B cell (primary cell): ENCODE measurements around the gene ARHGEF19. TPM values are rescaled to one million over a fixed set of nuclear protein-coding genes. Genes with fewer than 3 reads are reported as not detected.

Source experiments
- ATAC-seq: fragments of 200-7000 bp; cut with Tn5 transposase; one replicate; pipeline ENCODE4 v1.10.0; 2021; ENCODE audit warnings: low read depth, mild to moderate bottlenecking, moderate number of reproducible peaks, moderate library complexity
- CTCF ChIA-PET: fragments of 350-600 bp; sonication (Branson Sonifier 250); formaldehyde crosslinking; loops from one replicate; lab custom pipeline; 2021; ENCODE audit warnings: antibody characterized with exemption, inconsistent platforms; lab: Charles Lee
- POLR2A ChIA-PET: fragments of 350-600 bp; sonication (Branson Sonifier 250); formaldehyde crosslinking; loops from one replicate; lab custom pipeline; 2021; ENCODE audit warnings: antibody characterized with exemption; lab: Charles Lee
- DNase-seq: peaks from one replicate; pipeline ENCODE4 v3.0.0; 2013
- H2AFZ ChIP-seq: 2 replicates; pipeline ENCODE4 v1.6.1; 2012; ENCODE audit warnings: mild to moderate bottlenecking, low read depth, low read length; ENCODE audit not compliant: insufficient read depth, poor library complexity, severe bottlenecking
- H3K27ac ChIP-seq, 2 donors: 1 replicate in 1 of 2; 2 replicates in 1 of 2; pipeline ENCODE4 v1.5.1; 2012 to 2013; ENCODE audit warnings: low read length in 2 of 2, mild to moderate bottlenecking in 2 of 2, moderate library complexity in 1 of 2
- H3K27me3 ChIP-seq, 4 experiments: fragments of 200-600 bp in 1 of 4; sonication (generic) in 1 of 4; replicated peaks in 1 of 4; 1 replicate in 2 of 4; 2 replicates in 2 of 4; pipeline versions ENCODE4 v1.6.1 to v1.7.0; 2013 to 2016; ENCODE audit warnings: low read length in 3 of 4, mild to moderate bottlenecking in 2 of 4, mixed read lengths in 1 of 4, moderate library complexity in 1 of 4; ENCODE audit not compliant: insufficient read depth in 4 of 4, control insufficient read depth in 3 of 4; ENCODE audit errors: control extremely low read depth in 1 of 4
- H3K36me3 ChIP-seq, 2 experiments: replicated peaks in 1 of 2; 1 replicate in 1 of 2; 2 replicates in 1 of 2; pipeline versions ENCODE4 v1.6.1 to v1.7.1; 2013; ENCODE audit warnings: low read length in 1 of 2; ENCODE audit not compliant: insufficient read depth in 2 of 2, control insufficient read depth in 1 of 2; ENCODE audit errors: control extremely low read depth in 1 of 2, extremely low read depth in 1 of 2
- H3K4me1 ChIP-seq, 2 donors: fragments of 200-600 bp in 1 of 2; sonication (generic) in 1 of 2; 1 replicate in 1 of 2; 2 replicates in 1 of 2; pipeline versions ENCODE4 v1.5.1 to v1.6.1; 2013 to 2017; ENCODE audit warnings: low read length in 2 of 2; ENCODE audit not compliant: control insufficient read depth in 2 of 2, insufficient read depth in 2 of 2
- H3K4me2 ChIP-seq: replicated peaks from 2 replicates; pipeline ENCODE3; 2012; ENCODE audit warnings: mild to moderate bottlenecking, low read depth, low read length; ENCODE audit not compliant: poor library complexity, severe bottlenecking
- H3K4me3 ChIP-seq, 5 experiments: fragments of 200-600 bp in 1 of 5; sonication (generic) in 1 of 5; 1 replicate in 3 of 5; 2 replicates in 2 of 5; pipeline versions ENCODE4 v1.5.1 to v1.7.0; 2011 to 2016; ENCODE audit warnings: low read length in 4 of 5, mild to moderate bottlenecking in 4 of 5, low read depth in 2 of 5, control low read depth in 1 of 5, moderate library complexity in 1 of 5; ENCODE audit not compliant: insufficient read depth in 1 of 5; ENCODE audit errors: control extremely low read depth in 1 of 5, extremely low read depth in 1 of 5
- H3K79me2 ChIP-seq: fragments of 200-600 bp; sonication (generic); one replicate; pipeline ENCODE4 v1.6.0; 2016; ENCODE audit warnings: low read length; ENCODE audit not compliant: control insufficient read depth, insufficient read depth
- H3K9ac ChIP-seq: fragments of 200-600 bp; sonication (generic); 2 replicates; pipeline ENCODE4 v1.6.1; 2017; ENCODE audit warnings: mild to moderate bottlenecking, low read length, moderate library complexity
- H3K9me3 ChIP-seq, 3 donors: one replicate each; pipeline versions ENCODE4 v1.6.1 to v1.7.1; 2013; ENCODE audit warnings: low read length in 2 of 3; ENCODE audit not compliant: control insufficient read depth in 2 of 3, insufficient read depth in 1 of 3; ENCODE audit errors: control extremely low read depth in 1 of 3
- H4K20me1 ChIP-seq: 2 replicates; pipeline ENCODE4 v1.6.0; 2012; ENCODE audit warnings: mild to moderate bottlenecking, low read length; ENCODE audit not compliant: insufficient read depth, control insufficient read depth, poor library complexity, severe bottlenecking
- H3K27ac Mint-ChIP-seq: one replicate; pipeline ENCODE4 v1.8.0; 2021; ENCODE audit warnings: mixed read lengths
- H3K27me3 Mint-ChIP-seq: one replicate; pipeline ENCODE4 v1.8.0; 2021; ENCODE audit warnings: mixed read lengths
- H3K4me1 Mint-ChIP-seq: one replicate; pipeline ENCODE4 v1.8.0; 2021; ENCODE audit warnings: mixed read lengths
- H3K4me3 Mint-ChIP-seq: one replicate; pipeline ENCODE4 v1.8.0; 2021; ENCODE audit warnings: mixed read lengths
- H3K9me3 Mint-ChIP-seq: one replicate; pipeline ENCODE4 v1.8.0; 2022; ENCODE audit warnings: mixed read lengths; ENCODE audit not compliant: insufficient read depth
- CTCF ChIP-seq: fragments of 200-600 bp; IDR thresholded peaks from one replicate; pipeline ENCODE4 v1.8.0; 2022; ENCODE audit warnings: antibody characterized with exemption, mild to moderate bottlenecking
- EZH2 ChIP-seq: IDR thresholded peaks from 2 replicates; pipeline ENCODE4 v1.6.1; 2012; ENCODE audit warnings: borderline replicate concordance, low read depth, mild to moderate bottlenecking, moderate library complexity, low read length; ENCODE audit not compliant: insufficient read depth, poor library complexity, severe bottlenecking
- WGBS: methylation state at CpG from one replicate; pipeline ENCODE4 v1.1.5; 2013; ENCODE audit warnings: missing lambda C conversion rate; ENCODE audit not compliant: insufficient coverage; 5-methylcytosine and 5-hydroxymethylcytosine counted together
- intact Hi-C: fragments of 100-400 bp; cut with micrococcal nuclease; formaldehyde crosslinking; loops from one replicate; pipeline ENCODE4 v1.10.0; 2022
- polyA plus RNA-seq: library from polyadenylated mRNA; depleted of rRNA; stranded (reverse); fragments of >200 nt; gene quantifications from 2 replicates; pipeline ENCODE4 v1.2.3, GENCODE V29; 2012
- total RNA-seq, 2 donors: library from RNA; stranded (reverse); fragments of 120-200 nt in 1 of 2; gene quantifications; 1 replicate in 1 of 2; 2 replicates in 1 of 2; pipeline versions ENCODE4 v1.2.3 to v1.2.4, GENCODE V29; 2013 to 2022

ARHGEF19 gene
- total and polyA plus RNA-seq, 2 donors (not counting 1 experiment from before 2014, with no cell fraction given), result 13.9 to 20.9 TPM

- POLR2A ChIA-PET, result interaction anchor here (0.5 kb wide), 1 partner anchor 684 kb away, joined by 3 read pairs; no protein-coding TSS in a partner anchor
Observed at GRCh38 chr1:16226490-16227179, 14.2 kb upstream of the ARHGEF19 start.

More at GRCh38 chr1:16226490-16227179, 14.2 kb upstream of the ARHGEF19 start:
- TF ChIP-seq EZH2 (no peak), CTCF (no peak)
- peaks cover 34% of the 10 kb centered on the region for H3K27me3 Mint-ChIP-seq
- Histone ChIP-seq H3K9ac (no peak overlapping the region), H2AFZ (no peak overlapping the region), H3K36me3 (peaks cover 0 to 5% of the 10 kb centered on the region in 2 experiments), H3K9me3 (peaks cover 0 to 24% (median 0%) of the 10 kb centered on the region in 3 donors), H3K4me1 (peaks cover 16 to 18% of the 10 kb centered on the region in 2 donors), H4K20me1 (no peaks in the 10 kb centered on the region), H3K4me2 (no peak overlapping the region), H3K4me3 (no peak overlapping the region), H3K27ac (no peak overlapping the region), H3K27me3 (peaks cover 0 to 48% (median 20%) of the 10 kb centered on the region in 4 experiments), H3K79me2 (no peaks in the 10 kb centered on the region)
- no peaks in the 10 kb centered on the region for H3K9me3 Mint-ChIP-seq
- H3K4me3 Mint-ChIP-seq, result no peak overlapping the region
- H3K27ac Mint-ChIP-seq, result no peak overlapping the region
- DNase-seq, result no peak
- ATAC-seq, result no peak
- 46% methylated on average over 46 of the region's 46 CpGs for WGBS
- intact Hi-C loops, result no loop called here
- CTCF ChIA-PET, result no interaction called here
- H3K4me1 Mint-ChIP-seq, result peaks cover 6% of the 10 kb centered on the region
